Fibroblast of mammary gland (primary cell): ENCODE data around the gene CDCA4.

Experiments
- DNase-seq: peaks from one replicate; pipeline ENCODE4 v3.0.0-alpha.2; 2010; ENCODE audit warnings: low read depth
- H3K4me3 ChIP-seq: 2 replicates; pipeline ENCODE4 v1.5.1; 2011; ENCODE audit warnings: low read depth, mild to moderate bottlenecking, low read length, moderate library complexity; ENCODE audit not compliant: control insufficient read depth
- TF ChIP-seq, protein P1 (sequence below): conservative IDR thresholded peaks from 2 replicates; pipeline ENCODE4 v1.5.1; 2011; ENCODE audit warnings: low read depth, low read length, inconsistent platforms; ENCODE audit not compliant: control insufficient read depth, insufficient read depth

Gene CDCA4

DNA sequence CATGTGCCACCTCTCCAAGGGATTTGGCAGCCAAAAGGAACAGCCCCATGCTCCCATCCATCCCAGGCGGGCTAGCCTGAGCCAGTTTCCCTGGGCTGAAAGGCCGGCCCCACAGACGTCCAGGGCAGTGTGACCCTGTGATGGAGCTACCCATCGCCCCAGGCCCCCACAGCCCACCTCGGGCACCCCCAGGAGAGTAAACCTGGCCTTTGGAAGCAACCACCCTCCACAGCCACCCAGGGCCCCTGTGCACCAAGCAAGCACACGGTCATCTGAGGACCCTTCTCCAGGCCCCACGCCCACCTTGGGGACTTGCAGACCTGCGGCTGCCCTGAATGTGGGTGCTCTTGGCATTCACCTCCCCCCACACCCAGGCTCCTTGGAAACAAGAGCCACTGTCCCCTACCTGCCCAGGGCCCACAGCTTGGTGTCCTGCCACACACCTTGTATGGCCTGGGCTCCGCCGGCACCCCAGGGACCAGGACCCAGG lies 51.1 kb downstream of the CDCA4 start:
- peak overlapping the region; percentile 78 for H3K4me3 ChIP-seq
- TF ChIP-seq, protein P1, sequence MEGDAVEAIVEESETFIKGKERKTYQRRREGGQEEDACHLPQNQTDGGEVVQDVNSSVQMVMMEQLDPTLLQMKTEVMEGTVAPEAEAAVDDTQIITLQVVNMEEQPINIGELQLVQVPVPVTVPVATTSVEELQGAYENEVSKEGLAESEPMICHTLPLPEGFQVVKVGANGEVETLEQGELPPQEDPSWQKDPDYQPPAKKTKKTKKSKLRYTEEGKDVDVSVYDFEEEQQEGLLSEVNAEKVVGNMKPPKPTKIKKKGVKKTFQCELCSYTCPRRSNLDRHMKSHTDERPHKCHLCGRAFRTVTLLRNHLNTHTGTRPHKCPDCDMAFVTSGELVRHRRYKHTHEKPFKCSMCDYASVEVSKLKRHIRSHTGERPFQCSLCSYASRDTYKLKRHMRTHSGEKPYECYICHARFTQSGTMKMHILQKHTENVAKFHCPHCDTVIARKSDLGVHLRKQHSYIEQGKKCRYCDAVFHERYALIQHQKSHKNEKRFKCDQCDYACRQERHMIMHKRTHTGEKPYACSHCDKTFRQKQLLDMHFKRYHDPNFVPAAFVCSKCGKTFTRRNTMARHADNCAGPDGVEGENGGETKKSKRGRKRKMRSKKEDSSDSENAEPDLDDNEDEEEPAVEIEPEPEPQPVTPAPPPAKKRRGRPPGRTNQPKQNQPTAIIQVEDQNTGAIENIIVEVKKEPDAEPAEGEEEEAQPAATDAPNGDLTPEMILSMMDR = no peak
- DNase-seq = no peak

DNA sequence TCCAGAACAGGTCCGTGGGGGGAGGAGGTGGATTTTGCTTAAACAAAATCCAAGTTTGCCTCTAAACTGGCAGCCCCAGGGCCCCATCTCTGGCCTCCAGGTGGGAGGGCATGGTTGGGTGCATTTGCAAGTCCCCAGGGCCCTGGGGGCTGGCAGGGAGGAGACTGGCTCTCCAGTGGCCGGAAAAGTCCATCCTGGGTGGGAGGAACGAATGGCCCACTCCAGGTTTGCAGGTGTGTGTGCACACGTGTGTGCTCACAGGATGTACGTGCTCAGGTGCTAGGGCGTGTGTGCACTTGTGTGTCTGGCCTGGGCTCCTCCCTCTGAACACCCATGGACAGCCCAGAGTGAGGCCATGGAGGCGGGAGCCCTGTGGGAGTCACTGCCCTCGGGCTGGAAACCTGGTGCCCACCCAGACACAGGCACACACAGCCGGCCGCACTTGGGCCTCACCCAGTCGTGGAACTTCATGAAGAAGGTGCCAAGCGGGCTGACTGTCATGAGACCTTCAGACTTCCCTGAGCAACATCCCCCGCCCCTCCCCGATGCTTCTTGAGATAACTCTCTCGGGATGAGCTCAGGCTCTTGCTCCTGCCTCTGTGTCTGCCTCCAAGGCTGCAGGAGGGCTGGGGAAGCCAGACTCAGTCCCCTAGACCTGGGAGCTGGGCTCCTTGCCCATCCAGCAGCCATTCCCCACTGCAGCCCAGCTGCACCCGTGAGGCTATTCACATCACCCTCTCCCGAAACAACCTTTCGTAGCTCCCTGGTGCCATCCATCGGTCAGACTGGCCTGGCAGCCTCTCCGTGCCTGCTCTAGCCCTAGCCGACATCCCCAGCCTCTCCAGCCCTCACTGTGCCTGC lies 52.1 kb downstream of the CDCA4 start:
- H3K4me3 ChIP-seq = peak overlapping the region; percentile 78
- peak; percentile 41 for DNase-seq
- TF ChIP-seq, protein P1 = no peak

DNA sequence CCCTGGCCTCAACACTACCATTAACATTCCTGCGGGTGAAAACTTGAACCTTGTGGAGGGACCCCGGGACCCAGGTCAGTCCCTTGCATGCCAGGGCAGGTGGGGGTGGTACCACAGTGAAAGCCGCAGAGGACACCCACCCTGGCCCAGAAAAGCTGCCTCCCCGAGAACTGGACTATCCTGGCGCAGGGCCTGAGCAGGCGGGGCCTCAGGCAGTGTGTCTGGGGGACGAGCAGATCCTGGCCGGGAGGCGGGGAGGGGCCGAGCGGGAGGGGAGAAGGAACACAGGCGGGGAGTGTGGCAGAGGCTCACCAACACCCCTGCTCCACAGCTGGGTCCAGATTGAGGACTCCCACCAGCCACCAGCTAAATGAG lies 52.7 kb downstream of the CDCA4 start:
- DNase-seq = peak; percentile 37
- TF ChIP-seq, protein P1 = no peak
- H3K4me3 ChIP-seq = peak overlapping the region; percentile 78

DNA sequence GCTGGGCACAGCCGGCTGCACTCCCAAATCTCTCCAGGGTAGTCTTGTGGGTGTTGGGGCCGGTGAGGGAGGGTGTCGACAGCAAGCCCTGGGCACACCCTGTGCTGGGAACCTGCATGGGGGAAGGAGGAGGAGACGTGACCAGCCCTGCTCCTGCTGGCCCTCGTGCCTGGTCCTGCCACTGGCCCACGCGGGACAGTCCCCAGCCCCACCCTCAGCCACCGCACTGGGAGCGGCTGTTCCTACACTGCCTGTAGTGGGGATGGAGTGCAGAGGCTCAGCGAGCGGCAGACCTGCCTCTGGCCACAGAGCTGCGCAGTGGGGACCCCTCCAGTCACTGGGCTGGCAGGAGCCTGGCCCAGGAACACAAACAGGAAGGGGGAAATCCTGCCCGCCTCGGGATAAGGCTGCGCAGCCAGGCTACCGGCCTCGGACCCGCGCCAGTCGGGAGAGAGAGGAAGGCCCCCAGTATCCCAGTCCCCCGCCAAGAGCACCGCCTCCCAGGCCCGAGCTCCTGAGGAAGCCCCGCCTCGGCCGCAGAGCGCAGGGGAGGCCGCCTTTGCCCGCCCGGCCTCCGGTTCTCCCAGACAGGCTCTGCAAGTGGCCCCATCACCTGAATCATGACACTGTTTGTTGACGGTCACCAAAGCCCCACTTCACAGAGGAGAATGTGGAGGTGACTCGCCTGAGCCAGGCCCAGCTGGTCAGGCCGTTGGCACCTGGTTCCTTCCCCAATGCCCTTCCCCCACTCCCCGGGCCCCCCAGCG lies 53.3 kb downstream of the CDCA4 start:
- H3K4me3 ChIP-seq = peak overlapping the region; percentile 78
- TF ChIP-seq, protein P1 = no peak
- DNase-seq = peak; percentile 33

DNA sequence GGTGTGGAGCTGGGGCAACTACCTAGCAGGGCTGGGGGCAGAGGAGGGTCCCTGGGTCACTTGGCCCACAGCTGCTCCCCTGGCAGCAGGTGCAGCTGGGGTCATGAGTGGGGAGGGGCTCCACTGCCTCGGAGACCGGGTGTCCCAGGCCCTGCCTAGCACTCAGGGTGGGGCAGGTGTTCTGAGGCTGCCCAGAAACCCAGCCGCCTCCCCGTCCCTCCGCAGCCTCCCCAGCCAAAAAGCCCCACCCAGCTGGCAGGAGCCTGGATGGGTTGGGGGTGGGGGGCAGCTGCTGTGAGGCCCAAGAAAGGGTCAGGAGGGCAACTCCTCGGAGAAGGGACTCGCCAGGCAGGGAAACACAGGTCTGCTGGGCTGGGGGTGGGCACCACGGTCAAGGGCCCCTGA lies 53.9 kb downstream of the CDCA4 start:
- no peak overlapping the region for H3K4me3 ChIP-seq
- no peak for DNase-seq
- TF ChIP-seq, protein P1 = no peak

DNA sequence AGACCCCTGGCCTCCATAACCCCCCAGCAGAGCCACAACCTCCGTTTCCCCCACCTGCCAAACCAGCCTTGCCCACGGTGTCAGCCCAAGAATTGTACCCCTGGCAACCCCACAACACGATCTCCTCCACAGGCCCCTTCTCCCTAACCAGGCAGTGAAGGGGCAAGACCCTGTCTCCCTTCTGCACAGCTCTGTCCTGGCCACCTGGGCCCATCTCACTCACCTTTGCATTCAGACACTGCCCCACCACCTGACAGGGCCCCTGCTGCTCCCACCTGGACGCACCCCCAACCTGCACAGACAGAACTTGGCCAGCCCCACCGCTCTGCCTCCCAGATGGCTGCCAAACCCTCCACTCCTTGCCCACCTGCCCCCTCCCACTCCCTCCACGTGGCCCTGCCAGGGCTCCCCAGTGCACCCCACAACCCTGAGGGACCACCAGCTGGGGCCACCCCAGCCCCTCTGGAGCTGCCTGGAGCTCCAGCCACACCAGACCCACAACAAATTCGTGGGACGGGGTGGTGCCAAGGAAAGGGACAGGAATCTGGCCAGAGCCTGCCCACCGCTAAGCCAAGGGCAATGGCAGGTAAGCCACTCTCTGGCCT lies 54.5 kb downstream of the CDCA4 start:
- no peak overlapping the region for H3K4me3 ChIP-seq
- DNase-seq = no peak
- TF ChIP-seq, protein P1 = no peak
